HG02943 (cell line): ENCODE measurements around the gene HMOX1.

Source experiments
- ATAC-seq: cut with Tn5 transposase; IDR thresholded peaks from one replicate; pipeline ENCODE4 v1.9.1; 2021; ENCODE audit warnings: mild to moderate bottlenecking, low read depth, moderate library complexity; ENCODE audit not compliant: unreplicated experiment

The HMOX1 gene

DNA sequence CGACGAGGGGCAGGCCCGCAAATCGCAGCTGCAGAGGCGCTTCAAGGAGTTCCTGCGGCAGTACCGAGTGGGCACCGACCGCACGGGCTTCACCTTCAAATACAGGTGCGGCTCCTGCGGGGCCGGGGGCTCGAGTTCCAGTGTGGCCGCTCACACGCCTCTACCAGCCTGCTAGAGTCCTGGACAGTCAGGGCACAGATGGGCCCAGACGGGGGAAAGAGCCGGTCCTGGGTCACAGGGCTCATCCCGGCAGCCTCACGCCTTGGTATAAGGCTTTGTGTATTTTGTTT is 19.6 kb downstream of the HMOX1 start:
- no peak for ATAC-seq

DNA sequence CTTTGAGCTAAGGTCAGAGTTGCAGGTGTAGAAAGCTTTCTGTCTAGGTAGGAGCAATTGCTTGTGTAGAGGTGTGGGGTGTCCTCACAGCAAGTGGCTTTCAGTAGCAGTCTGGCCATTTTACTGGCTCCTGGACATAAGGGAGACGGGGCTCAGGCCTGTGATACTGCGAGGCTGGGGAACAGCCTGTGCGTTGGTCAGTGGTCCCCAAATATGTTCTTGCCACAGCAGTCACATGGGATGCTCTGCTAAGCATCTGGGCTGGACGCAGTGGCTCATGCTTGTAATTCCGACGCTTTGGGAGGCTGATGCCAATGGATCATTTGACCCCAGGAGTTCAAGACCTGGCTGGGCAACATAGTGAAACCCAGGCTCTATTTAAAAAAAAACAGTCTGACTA is 21.0 kb downstream of the HMOX1 start:
- ATAC-seq = no peak

DNA sequence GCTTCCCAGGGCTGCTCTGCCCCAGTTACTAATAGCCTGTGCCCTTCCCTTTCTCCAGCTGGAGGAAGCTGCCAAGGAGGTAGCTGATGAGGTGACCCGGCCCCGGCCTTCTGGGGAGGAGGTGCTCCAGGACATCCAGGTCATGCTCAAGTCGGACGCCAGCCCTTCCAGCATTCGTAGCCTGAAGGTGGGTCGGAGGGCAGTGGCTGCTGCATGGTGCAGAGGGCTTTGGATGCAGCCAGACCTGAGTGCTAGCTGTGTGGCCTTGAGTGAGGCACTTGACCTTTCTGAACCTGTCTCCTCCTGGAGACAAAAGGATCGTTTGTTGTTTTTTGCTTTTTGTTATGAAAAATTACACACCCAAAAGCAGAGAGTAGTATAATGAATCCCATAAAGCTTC is 22.5 kb downstream of the HMOX1 start:
- ATAC-seq = no peak

DNA sequence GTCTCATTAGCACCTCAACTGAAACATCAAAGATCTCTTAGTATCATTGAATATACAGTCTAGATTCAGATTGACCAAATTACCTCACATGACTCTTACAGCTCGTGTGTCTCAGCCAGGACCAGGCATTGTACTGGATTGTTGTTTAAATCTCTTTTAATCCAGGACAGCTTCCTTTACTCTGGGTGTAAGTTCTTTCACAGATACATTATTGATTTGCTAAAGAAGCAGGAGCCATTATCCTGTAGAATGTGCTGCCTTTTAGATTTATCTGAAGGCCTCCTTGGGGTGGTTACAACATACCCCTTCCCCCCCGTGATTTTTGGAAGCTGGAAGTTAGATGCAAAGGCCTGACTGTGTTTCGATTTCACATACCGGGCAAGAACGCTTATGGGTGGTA is 23.3 kb downstream of the HMOX1 start:
- ATAC-seq = no peak

DNA sequence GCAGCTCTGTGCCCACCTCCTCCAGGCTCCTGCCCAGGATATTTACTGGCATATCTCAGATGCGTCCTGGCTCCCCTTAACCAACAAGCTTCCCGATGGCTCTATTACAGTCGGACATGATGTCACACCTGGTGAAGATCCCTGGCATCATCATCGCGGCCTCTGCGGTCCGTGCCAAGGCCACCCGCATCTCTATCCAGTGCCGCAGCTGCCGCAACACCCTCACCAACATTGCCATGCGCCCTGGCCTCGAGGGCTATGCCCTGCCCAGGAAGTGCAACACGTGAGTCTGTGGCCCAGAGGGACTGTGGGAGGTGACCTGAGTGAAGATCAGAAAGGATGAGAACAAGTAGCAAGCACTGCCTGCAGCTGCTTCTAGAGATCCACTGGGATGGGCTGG is 25.5 kb downstream of the HMOX1 start:
- no peak for ATAC-seq

DNA sequence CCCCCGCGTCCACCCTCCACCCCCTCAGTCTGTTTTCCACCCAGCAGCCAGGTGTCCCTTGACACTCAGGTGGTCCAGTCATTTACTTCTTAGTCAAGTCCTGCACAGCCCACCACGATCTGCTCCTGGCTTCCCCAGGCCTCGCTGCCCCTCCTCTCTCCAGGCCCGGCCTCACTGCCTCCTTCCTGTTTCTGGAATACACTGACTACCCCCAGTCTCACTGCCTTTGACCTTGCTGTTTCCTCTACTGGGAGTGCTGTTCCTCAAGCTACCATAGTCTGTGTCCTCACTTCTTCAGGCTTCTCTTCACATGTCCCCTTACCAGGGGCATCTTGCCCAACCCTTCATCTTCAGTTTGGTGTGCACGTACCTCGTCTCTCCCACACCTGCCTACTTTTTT is 26.5 kb downstream of the HMOX1 start:
- ATAC-seq = no peak

DNA sequence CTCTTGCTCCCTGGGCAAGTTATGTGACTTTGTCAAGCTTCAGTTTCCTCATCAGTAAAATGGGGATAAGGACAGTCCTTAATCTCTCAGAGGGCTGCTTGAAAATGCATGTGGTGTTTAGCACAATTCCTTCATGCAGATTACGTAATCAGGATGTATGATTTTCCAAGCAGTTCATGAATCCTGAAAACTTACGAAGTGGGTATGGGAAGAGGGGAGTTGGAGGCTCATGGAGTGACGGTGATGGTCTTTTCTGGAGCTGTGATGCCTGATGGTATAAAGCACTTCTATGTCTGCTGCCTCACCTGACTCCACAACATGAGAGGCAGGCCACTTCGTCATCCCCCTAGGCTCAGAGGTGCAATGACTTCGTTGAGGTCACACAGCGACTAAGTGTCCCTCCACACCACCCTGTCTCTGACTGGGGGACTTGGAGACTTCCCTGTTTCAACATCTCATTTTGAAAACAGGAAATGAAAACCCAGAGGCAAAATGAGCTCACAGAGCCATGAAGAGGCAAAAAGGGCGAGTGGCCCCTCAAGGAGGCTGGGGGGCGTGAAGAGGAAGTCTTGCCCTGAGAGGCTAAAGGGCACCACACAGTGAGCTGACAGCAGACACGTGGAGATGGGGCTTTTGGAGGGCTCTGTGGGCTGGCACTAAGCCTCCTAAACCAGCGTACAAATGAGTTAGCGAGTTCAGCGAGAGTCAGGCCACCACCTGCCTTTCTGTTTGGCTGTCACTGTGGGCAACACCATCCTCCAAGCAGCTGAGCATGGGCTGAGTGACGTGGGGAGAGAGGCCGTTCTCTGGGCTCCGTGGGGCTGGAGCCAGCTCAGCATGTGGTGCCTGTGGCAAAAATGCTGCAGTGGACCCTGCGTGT is 29.1 kb downstream of the HMOX1 start:
- ATAC-seq = no peak

DNA sequence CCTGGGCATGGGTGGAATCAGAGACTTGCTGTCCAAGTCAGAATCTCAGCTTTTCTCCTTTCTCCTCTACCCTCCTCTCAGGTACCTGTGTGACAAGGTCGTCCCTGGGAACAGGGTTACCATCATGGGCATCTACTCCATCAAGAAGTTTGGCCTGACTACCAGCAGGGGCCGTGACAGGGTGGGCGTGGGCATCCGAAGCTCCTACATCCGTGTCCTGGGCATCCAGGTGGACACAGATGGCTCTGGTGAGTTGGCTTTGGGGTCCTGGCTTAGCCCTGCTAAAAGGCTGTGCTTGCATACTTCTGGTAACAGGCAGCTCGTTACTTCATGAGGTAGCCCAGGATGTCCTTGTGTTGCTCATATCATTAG is 29.8 kb downstream of the HMOX1 start:
- no peak for ATAC-seq

DNA sequence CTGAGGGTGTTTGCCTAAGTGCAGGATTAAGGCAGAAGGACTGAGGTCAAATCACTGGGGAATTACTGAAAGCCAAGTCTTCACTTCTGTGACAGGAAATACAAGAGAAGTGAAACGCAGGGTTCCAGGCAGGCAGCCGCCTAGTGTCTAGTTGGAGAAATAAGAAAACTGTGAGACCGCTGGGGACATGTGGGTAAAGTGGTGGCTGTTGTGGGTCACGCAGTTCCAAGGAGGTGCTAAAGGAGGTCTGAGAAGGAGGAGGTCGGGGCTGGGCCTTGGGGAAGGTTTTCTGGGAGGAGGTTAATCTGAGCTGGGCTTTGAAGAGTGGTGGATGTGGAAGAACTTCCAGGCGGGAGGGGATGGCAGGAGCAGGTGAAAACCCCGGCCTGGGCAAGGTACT is 30.2 kb downstream of the HMOX1 start:
- no peak for ATAC-seq

DNA sequence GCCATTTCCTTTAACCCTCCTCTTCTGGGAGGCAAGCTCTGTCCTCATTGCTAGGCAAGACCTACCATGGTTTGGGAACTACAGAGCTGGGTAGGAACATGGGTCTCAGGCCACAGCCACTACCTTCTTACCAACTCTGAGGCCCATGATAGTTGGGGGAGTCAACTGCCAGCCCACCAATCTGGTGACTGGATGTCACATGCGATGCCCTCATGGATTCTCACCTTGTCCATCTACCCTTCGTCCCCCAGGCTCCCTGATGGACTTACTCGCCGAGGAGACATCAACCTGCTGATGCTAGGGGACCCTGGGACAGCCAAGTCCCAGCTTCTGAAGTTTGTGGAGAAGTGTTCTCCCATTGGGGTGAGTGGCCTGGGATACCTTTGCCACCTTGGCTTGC is 32.7 kb downstream of the HMOX1 start:
- ATAC-seq = no peak

DNA sequence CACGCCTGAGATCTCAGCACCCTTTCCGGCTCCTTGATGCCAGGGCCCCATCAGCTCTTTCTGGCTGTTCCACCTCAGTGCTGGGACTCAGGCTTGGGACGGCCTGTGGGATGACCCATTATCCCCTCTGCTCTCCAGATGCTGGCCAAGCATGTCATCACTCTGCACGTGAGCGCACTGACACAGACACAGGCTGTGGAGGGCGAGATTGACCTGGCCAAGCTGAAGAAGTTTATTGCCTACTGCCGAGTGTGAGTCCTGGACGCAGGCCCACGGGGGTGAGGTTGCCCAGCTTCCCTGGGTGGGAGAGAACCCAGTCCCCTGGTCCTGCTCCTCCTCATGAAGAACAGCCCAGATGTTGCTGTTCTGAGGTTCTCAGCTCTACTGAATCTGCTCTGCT is 36.7 kb downstream of the HMOX1 start:
- ATAC-seq = no peak

DNA sequence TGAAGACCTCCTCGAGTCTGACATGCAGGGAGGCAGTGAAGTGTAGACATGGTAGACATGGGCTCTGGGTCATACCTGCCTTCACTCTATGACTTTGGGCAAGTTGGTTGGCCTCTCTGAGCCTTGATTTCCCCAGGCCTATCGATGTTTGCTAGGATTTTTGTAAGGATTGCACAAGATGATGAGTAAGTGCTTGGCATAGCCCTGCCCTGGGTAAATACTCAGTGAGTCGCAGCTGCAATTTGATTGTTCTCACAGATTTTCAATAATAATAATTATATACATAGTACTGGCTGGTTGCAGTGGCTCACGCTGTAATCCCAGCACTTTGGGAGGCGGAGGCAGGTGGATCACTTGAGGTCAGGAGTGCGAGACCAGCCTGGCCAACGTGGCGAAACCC is 37.2 kb downstream of the HMOX1 start:
- ATAC-seq = no peak

DNA sequence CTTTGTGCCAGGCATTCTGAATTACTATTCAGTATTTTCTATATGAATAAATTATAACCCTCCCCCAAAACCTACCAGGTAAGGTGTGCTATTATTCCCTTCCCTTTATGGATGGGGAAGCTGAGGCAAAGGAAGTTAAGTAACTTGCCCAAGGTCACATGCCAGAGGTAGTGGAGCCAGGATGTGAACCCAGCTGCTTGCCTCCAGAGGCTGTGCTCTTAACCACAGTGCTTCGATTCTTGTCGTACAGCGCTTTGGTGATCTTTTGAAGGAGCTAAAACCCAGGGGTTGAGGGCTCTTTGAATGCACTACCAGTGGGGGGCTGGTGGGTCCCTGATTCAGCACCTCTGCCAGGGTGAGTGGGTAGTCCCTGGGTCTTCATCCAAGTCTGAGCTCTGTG is 37.8 kb downstream of the HMOX1 start:
- no peak for ATAC-seq

DNA sequence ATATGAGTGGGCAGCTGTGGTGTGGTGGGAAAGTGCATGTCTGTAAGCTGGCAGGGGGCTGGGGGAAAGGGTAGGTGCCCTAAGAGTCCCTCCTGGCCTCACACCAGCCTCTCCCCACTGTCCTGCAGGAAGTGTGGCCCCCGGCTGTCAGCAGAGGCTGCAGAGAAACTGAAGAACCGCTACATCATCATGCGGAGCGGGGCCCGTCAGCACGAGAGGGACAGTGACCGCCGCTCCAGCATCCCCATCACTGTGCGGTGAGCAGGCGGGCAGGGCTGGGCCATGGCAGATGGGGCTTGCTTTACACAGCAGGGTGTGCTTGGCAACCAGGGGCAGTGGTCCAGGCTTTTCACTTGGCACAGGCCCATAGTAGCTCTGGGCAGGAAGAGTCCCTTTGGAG is 38.9 kb downstream of the HMOX1 start:
- ATAC-seq = no peak

DNA sequence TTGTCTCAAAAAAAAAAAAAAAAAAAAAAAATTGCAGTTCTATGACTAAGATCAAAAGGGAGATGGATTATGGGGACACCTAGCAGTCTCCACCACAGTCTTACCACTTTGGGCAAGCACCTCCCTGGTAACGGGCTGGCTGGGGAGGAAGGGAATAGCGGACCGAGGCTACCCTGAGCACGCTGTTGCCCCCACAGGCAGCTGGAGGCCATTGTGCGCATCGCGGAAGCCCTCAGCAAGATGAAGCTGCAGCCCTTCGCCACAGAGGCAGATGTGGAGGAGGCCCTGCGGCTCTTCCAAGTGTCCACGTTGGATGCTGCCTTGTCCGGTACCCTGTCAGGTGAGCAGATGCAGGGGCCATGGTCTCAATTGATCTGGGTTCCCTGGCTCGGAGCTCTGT is 40.2 kb downstream of the HMOX1 start:
- no peak for ATAC-seq

DNA sequence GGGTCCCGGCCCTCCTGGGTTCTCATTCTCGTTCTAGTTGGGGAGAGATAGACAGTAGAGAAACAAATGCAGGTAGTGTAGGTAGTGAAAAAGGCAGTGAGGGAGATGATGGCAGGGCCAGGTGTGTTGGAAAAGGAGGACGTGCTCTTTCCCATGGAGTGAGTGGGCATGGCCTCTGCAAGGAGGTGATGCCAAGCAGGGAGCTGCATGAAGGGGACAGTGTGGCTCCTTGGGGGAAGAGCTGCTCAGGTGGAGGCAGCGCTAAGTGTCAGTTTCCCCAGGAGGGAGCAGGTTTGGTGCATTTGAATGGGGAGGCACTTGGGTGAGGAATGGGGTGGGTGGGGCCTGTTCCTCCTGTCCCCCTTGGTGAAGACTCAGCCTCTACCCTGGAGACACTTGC is 41.2 kb downstream of the HMOX1 start:
- no peak for ATAC-seq

DNA sequence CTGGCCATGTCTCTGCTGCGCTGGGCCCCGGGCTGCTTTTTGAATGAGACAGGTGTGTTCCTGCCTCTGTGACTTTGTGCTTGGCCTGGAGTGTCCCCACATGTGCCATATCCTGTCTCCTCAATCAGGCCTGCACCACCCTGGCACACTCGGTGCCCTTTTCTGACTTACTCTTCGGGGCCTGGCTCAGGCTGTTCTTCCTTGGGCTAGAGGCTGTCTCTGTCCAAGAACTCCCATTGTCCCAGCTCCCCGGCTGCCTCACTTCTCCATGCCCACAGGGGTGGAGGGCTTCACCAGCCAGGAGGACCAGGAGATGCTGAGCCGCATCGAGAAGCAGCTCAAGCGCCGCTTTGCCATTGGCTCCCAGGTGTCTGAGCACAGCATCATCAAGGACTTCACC is 42.0 kb downstream of the HMOX1 start:
- ATAC-seq = no peak

DNA sequence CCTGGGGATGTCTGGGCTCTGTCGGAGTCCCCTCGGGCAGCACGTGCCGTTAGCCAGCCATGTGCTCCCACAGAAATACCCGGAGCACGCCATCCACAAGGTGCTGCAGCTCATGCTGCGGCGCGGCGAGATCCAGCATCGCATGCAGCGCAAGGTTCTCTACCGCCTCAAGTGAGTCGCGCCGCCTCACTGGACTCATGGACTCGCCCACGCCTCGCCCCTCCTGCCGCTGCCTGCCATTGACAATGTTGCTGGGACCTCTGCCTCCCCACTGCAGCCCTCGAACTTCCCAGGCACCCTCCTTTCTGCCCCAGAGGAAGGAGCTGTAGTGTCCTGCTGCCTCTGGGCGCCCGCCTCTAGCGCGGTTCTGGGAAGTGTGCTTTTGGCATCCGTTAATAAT is 43.2 kb downstream of the HMOX1 start:
- ATAC-seq = no peak

DNA sequence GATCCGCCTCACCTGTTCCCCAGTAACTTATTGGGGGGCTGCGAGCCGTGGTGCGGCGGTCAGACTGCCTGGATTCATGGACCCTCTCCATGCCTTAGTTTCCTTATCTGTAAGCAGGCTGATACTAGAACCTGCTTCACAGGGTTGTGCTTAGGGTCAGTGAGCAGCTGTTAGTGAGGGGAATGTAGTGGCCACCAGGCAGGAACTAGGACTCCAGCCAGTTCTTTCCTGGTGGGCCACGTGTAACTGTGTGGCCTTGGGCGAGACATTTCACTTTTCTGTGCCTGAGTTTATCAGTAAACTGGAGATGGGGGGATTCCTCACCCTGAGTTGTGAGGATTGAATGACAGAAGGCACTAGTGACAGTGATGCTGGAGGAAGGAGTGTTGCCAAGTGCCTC is 43.9 kb downstream of the HMOX1 start:
- ATAC-seq = no peak

DNA sequence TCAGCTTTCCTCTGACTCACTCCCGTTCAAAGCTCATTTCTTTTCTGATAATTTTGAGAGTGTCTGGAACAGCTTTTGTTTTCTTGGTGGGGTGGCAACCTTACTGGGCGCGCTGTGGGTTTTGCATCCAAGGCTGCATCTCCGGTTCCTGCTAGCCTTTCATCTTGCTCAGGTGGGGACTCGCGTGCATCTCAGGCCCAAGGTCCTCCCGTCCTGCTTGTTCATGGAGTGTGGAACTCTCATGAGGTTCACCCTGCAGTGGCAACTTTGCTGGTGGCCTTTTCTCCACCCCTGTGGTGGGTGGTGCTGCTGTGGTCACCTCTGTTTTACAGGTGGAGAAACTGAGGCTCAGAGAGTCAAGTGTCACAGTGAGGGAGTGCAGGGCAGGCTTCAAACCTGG is 44.6 kb downstream of the HMOX1 start:
- ATAC-seq = no peak

DNA sequence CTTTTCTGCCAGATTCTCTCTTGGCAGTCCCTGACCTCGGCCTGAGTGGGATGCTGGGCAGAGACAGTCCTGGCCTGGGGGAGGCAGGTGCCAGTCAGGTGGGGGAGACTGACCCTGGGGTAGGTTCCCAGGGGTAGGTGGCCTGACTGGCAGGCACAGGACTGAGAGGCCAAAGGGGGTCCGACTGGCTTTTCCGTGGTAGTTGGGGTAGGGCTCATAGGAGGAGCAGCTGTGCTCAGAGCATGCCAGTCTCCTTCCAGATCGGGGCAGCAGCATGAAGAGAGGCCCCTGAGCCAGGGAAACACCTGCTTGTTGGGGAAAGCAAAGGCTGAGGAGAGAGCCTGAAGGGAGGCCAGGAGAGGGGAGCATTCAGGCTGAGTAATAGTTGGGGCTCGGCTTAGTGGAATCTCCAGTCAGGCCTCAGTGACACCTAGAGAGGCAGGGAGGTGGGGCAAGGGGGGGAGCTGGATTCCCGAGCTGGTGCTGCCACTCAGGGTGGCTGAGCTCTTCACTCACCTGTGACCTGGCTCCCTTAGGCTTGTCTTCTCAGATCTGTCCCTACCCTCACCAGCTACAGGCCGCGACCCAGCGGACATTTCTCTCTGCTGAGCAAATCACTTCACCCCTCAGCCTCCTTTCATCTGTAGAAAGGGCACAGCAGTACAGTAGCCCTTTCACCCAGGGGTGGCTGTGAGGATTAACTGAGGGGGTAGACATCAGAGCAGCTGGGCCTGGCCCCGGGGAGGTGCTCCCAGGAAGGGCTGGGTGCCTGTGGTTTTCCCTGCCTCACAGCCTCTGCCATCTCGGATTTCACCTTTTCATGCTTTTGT is 45.3 kb downstream of the HMOX1 start:
- ATAC-seq = no peak

DNA sequence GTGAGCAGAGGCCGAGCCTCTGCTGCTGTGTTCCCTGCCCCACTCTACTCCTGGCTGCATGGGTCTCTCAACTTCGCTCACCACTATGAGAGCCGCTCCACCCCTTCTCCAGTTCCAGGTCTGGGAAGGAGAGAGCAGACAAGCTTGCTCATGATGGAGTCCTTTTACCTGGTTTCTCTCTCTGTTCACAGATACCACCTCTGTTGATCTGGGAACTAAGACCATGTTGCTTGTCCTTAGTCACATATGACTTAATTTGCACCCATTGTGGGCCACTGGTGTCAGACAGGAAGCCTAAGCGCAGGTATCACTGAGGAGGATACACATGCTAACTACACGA is 45.9 kb downstream of the HMOX1 start:
- ATAC-seq = no peak
